Large intestine (tissue), 3 donors: ENCODE data around the gene MIB2. TPM values are rescaled to one million over a fixed set of nuclear protein-coding genes. Genes with fewer than 3 reads are reported as not detected.
A peak's percentile ranks its signal among the peaks of the same experiment; 100 is the strongest.
"Not testable (repeated sequence)": the region's sequence is repeated elsewhere in the genome, so short reads cannot be mapped to it uniquely, and the experiment has no call there.

Source experiments
- DNase-seq, 2 donors: peaks; one replicate each; pipeline versions ENCODE4 v3.0.0 to v3.0.0-alpha.2; 2013
- H3K27ac ChIP-seq: one replicate; pipeline ENCODE4 v1.5.1; 2013; ENCODE audit warnings: low read length
- H3K27me3 ChIP-seq: 2 replicates; pipeline ENCODE4 v1.6.1; 2013; ENCODE audit warnings: low read length; ENCODE audit not compliant: control insufficient read depth, insufficient read depth
- H3K36me3 ChIP-seq: 2 replicates; pipeline ENCODE4 v1.6.1; 2013; ENCODE audit warnings: low read length; ENCODE audit not compliant: control insufficient read depth, insufficient read depth
- H3K4me1 ChIP-seq: one replicate; pipeline ENCODE4 v1.6.1; 2013; ENCODE audit warnings: low read length; ENCODE audit not compliant: control insufficient read depth, insufficient read depth
- H3K4me3 ChIP-seq: one replicate; pipeline ENCODE4 v1.5.1; 2013; ENCODE audit warnings: low read length
- H3K9me3 ChIP-seq: one replicate; pipeline ENCODE4 v1.6.1; 2013; ENCODE audit warnings: mild to moderate bottlenecking, low read depth, low read length, moderate library complexity; ENCODE audit not compliant: control insufficient read depth
- WGBS: methylation state at CpG from one replicate; pipeline ENCODE4 v1.1.5; 2013; ENCODE audit warnings: low lambda C conversion rate; ENCODE audit not compliant: insufficient coverage; 5-methylcytosine and 5-hydroxymethylcytosine counted together
- polyA plus RNA-seq: library from polyadenylated mRNA; unstranded; fragments of 120-200 nt; gene quantifications from one replicate; pipeline ENCODE4 v1.2.1, GENCODE V29; 2013

MIB2 gene
- polyA plus RNA-seq, 1 donor, result 49.8 TPM

- H3K9me3 ChIP-seq, H3K4me3 ChIP-seq, H3K27me3 ChIP-seq, H3K27ac ChIP-seq, DNase-seq: not testable (repeated sequence)
- peaks cover 21% of the 10 kb centered on the region for H3K4me1 ChIP-seq
- H3K36me3 ChIP-seq, result peaks cover 28% of the 10 kb centered on the region
- no CpG with 5 or more reads among the region's 18 CpGs for WGBS
These were observed 59.9 kb downstream of the MIB2 start for GRCh38 chr1:1675218-1675617.

- DNase-seq, H3K27me3 ChIP-seq, H3K4me3 ChIP-seq, H3K27ac ChIP-seq, H3K9me3 ChIP-seq: not testable (repeated sequence)
- Histone ChIP-seq H3K36me3 (peaks cover 22% of the 10 kb centered on the region), H3K4me1 (peaks cover 21% of the 10 kb centered on the region)
- no CpG with 5 or more reads among the region's 21 CpGs for WGBS
These were observed 60.8 kb downstream of the MIB2 start for GRCh38 chr1:1676087-1676486.

- DNase-seq, result no peak
- Histone ChIP-seq H3K9me3 (no peaks in the 10 kb centered on the region), H3K27ac (peak overlapping the region; percentile 76), H3K27me3 (no peaks in the 10 kb centered on the region), H3K36me3 (peaks cover 4% of the 10 kb centered on the region), H3K4me3 (no peak overlapping the region), H3K4me1 (peaks cover 22% of the 10 kb centered on the region)
- WGBS, result no CpG with 5 or more reads among the region's 39 CpGs
These were observed 62.6 kb downstream of the MIB2 start for GRCh38 chr1:1677718-1678580.

GRCh38 chr1:1678581-1679380 lies 63.5 kb downstream of the MIB2 start:
- Histone ChIP-seq H3K27ac (peak overlapping the region; percentile 76), H3K36me3 (peaks cover 3% of the 10 kb centered on the region), H3K9me3 (no peaks in the 10 kb centered on the region), H3K4me3 (peak overlapping the region; percentile 6), H3K4me1 (peaks cover 29% of the 10 kb centered on the region), H3K27me3 (no peaks in the 10 kb centered on the region)
- peak; percentile 94 for DNase-seq
- no CpG with 5 or more reads among the region's 24 CpGs for WGBS

Other genes with a start within 250 kb of the MIB2 start
- 88.4 TPM for gene AURKAIP1, start 240.3 kb upstream of the MIB2 start, polyA plus RNA-seq
- gene CCNL2, start 216.2 kb upstream of the MIB2 start, polyA plus RNA-seq, result 285 TPM
- 135 TPM for gene MRPL20, start 208.2 kb upstream of the MIB2 start, polyA plus RNA-seq
- 2.6 TPM for gene ANKRD65, start 194.2 kb upstream of the MIB2 start, polyA plus RNA-seq
- gene VWA1, start 179.8 kb upstream of the MIB2 start, polyA plus RNA-seq, result 92.3 TPM
- gene ATAD3C, start 165.8 kb upstream of the MIB2 start, polyA plus RNA-seq, result 1.0 TPM
- gene ATAD3B, start 143.7 kb upstream of the MIB2 start, polyA plus RNA-seq, result 21.8 TPM
- gene ATAD3A, start 103.3 kb upstream of the MIB2 start, polyA plus RNA-seq, result 20.1 TPM
- gene TMEM240, start 74.9 kb upstream of the MIB2 start, polyA plus RNA-seq, result 3.9 TPM
- 79.4 TPM for gene SSU72, start 40.6 kb upstream of the MIB2 start, polyA plus RNA-seq
- gene FNDC10, start 15.4 kb upstream of the MIB2 start, polyA plus RNA-seq, result 2.4 TPM
- gene MMP23B, start 16.7 kb downstream of the MIB2 start, polyA plus RNA-seq, result 10.7 TPM
- gene CDK11B, start 43.5 kb downstream of the MIB2 start, polyA plus RNA-seq, result 27.2 TPM
- 44.3 TPM for gene SLC35E2B, start 77.3 kb downstream of the MIB2 start, polyA plus RNA-seq
- 21.1 TPM for gene CDK11A, start 108.9 kb downstream of the MIB2 start, polyA plus RNA-seq
- 59.8 TPM for gene NADK, start 163.0 kb downstream of the MIB2 start, polyA plus RNA-seq